ENCODE results near the gene VIT.

The VIT gene

DNA sequence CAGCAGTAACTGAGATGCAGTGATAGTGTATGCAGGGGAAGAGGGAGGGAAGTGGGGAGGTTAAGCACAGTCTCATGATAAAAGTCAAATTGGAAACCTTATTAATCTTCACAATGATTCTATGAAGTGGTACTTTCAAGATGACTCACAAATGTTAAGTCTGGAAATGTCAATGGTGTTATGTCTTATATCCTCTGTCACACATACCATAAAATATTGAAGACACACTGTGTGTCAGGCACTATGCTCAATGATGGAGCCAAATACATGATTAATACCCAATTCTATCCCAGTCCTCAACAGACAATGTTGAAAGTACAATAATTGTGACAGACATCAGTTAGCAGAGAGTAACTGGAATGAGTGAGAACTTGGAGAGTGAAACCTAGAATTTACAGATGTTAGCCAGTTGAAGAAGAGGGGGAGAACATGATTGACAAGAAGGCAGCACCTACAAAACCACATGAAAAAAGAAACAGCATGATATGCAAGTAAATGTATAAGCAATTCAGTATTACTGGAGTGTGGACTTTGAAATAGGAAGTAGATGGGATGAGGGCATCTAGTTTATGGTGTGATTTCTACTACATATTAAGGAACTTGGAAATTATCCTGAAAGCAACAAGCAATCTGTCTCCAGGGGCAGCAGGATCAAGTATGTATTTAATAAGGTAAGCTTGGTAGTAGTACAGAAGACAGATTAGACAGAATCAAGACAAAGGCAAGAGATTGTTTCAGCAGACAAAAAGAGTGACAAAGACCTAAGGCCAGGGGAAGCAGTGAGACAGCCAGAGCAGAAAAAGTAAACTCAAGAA, 162.3 kb downstream of the VIT start:
- H3K4me3 ChIP-seq (ENCODE audit: low read depth, low read length): no peak overlapping the region
- TF ChIP-seq, protein P1, sequence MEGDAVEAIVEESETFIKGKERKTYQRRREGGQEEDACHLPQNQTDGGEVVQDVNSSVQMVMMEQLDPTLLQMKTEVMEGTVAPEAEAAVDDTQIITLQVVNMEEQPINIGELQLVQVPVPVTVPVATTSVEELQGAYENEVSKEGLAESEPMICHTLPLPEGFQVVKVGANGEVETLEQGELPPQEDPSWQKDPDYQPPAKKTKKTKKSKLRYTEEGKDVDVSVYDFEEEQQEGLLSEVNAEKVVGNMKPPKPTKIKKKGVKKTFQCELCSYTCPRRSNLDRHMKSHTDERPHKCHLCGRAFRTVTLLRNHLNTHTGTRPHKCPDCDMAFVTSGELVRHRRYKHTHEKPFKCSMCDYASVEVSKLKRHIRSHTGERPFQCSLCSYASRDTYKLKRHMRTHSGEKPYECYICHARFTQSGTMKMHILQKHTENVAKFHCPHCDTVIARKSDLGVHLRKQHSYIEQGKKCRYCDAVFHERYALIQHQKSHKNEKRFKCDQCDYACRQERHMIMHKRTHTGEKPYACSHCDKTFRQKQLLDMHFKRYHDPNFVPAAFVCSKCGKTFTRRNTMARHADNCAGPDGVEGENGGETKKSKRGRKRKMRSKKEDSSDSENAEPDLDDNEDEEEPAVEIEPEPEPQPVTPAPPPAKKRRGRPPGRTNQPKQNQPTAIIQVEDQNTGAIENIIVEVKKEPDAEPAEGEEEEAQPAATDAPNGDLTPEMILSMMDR (IDR thresholded peaks at IDR 0.05; ENCODE audit: low read depth, low read length, missing control alignments): no peak
- DNase-seq (ENCODE audit: low read depth): no peak

DNA sequence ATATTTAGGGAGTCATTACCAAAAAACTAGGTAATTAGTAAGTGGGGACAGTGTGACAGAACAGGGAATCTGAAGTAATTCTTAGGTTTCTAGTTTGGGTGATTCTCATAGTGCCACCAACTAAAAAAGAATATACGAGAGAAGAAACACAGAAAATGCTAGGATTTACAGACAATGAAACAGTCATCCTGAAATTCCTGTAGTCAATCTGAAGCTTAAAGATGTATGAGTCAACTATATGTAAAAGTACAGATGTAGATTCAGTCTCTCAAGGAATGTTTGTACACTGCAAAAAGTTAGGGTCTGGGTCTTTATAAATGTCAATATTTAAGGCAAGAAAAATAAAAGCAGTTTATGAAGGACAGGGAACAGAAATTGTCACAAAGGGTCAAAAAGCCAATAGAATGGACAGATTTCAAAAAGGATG, 162.9 kb downstream of the VIT start:
- H3K4me3 ChIP-seq (ENCODE audit: low read depth, low read length): no peak overlapping the region
- TF ChIP-seq, protein P1 (IDR thresholded peaks at IDR 0.05; ENCODE audit: low read depth, low read length, missing control alignments): no peak
- no peak for DNase-seq (ENCODE audit: low read depth)

DNA sequence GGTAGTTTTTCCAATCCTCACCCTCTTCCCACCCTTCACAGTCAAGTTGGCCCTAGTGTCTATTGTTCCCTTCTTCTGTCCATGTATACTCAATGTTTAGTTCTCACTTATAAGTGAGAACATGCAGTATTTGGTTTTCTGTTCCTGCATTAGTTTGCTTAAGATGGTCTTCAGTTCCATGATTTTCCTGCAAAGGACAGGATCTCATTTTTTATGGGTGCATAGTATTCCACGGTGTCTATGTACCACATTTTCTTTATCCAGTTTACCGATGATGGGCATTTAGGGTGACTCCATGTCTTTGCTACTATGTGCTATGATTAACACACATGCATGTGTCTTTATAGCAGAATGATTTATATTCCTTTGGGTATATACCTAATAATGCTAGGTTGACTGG, 165.4 kb downstream of the VIT start:
- no peak overlapping the region for H3K4me3 ChIP-seq (ENCODE audit: low read depth, low read length)
- TF ChIP-seq, protein P1 (IDR thresholded peaks at IDR 0.05; ENCODE audit: low read depth, low read length, missing control alignments): no peak
- no peak for DNase-seq (ENCODE audit: low read depth)

All from GM12864 (cell line).